ENCODE data around the gene UTP4.

UTP4 gene

DNA sequence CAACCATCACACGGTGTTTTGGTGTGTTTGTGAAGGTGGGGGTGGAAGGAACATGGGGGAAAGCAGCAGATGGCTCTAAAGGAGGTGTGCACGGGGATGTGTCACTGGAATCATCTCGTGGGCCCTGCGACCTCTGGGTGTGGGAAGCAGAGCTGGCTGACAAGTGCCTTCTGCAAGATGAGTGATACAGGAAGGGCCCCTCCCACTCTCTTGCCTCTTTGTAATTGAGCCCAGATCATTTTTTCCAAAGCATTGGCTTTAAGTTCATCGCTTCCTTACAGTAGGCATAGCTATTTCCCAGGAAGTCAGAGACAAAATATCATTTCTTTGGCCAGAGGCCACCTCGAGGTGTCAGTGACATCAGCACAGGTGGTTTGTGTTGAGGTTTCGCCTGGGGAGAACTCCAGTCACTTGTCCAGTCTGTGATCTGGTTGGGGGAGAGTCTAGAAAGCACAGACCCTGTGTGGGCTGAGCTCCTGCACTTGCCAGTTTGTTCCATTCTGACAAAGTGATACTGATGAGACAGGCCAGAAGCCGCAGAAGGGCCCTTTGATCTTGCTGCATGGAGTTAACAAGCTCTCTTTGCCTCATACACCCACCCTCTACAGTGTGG, 33.9 kb downstream of the UTP4 start:
- peak in 1 of 2 experiments; percentile 7 for DNase-seq
- no peak for TF ChIP-seq POLR2A (IDR thresholded peaks at IDR 0.05; ENCODE audit: low read length)
- TF ChIP-seq GATA1 (IDR thresholded peaks at IDR 0.05; ENCODE audit: low read depth, low read length): no peak

- TF ChIP-seq GATA1 (IDR thresholded peaks at IDR 0.05; ENCODE audit: low read depth, low read length): no peak
- DNase-seq: no peak
These were observed 34.8 kb downstream of the UTP4 start for GRCh38 chr16:69166946-69167930.

DNA sequence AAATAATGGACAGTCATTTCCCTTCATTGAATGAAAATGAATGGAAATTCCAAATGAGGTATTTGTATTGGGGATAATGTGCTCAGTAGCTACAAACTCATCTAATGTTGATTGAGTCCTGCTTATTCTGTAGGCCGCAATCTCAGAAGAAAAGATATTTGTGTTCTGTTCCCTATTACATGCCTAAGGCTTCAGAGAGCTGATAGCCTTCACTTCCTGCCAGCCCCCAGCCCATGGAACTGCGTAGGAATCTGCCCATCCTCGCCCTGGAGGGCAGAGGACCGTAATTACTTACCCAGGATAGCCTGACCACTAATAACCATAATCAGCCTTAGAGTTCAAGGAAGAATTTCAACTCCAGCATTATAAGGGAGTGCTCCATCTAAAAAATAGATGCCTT, 36.6 kb downstream of the UTP4 start:
- TF ChIP-seq POLR2A (IDR thresholded peaks at IDR 0.05; ENCODE audit: low read length): no peak
- no peak for TF ChIP-seq GATA1 (IDR thresholded peaks at IDR 0.05; ENCODE audit: low read depth, low read length)
- no peak for DNase-seq

DNA sequence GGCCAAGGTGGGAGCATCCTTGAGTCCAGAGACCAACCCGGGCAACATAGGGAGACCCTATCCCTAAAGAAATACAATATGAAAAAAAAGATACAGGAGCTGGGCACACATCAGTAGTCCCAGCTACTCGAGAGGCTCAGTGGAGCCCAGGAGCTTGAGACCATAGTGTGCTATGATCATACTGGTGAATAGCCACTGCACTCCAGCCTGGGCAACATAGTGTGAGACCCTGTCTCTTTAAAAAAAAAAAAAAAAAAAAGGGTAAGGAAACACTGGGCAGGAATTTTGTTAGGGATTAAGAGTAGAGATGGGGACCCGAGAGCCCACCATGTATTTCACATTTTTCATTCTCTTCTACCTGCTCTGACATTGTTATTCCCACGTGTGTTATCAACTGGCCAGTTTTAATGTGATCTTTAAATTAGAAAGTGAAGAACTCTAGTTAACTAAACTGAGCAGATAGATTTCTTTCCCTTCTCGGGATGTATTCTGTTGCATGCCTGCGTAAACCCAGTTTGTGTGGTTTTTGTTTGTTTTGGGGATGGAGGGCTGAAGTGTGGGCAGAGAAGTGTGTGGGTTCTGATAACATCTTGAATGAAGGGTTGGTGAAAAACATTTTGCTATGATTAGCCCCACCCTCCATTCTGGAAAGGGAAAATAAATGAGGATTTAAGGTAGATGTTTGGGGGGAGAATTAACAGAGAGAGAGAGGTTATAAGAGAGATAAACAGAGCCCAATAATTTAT, 37.3 kb downstream of the UTP4 start:
- DNase-seq: no peak
- TF ChIP-seq POLR2A (IDR thresholded peaks at IDR 0.05; ENCODE audit: low read length) (no peak), GATA1 (IDR thresholded peaks at IDR 0.05; ENCODE audit: low read depth, low read length) (no peak)

DNA sequence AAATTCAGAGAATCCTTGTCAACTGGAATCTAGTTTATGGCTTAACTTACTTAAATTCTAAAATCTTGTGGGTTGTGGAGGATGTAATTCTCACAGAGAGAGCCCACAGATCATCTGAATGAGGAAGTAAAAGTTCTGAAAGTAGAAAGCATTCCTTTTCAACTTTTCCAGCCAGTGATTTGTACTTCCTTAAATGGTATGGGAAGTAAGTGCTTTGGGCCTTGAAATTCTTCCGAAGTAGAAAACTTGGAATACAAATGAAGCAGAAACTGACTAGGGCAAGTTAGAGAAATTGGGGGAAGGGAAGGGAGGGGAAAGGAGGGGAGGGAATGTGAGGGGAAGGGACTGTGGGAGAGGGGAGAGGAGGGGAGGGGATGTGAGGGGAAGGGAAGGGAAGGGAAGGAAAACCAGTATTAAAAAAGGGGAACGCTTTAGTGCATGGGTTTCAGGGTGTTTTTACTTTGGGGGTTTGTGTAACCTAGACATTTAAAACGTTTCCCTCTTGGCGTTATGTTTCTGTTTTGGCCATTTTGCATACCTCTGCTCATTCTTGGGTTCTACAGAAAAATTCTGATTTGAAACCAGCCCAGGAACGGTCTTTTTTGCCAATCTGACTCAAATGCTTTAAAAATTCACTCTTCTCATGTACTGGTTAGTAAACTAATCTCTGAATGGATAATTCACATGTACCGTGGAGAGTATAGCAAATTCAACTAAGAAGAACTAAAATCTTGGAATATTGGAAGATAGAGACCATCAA, 39.1 kb downstream of the UTP4 start:
- DNase-seq: no peak
- TF ChIP-seq POLR2A (IDR thresholded peaks at IDR 0.05; ENCODE audit: low read length) (no peak), GATA1 (IDR thresholded peaks at IDR 0.05; ENCODE audit: low read depth, low read length) (no peak)

DNA sequence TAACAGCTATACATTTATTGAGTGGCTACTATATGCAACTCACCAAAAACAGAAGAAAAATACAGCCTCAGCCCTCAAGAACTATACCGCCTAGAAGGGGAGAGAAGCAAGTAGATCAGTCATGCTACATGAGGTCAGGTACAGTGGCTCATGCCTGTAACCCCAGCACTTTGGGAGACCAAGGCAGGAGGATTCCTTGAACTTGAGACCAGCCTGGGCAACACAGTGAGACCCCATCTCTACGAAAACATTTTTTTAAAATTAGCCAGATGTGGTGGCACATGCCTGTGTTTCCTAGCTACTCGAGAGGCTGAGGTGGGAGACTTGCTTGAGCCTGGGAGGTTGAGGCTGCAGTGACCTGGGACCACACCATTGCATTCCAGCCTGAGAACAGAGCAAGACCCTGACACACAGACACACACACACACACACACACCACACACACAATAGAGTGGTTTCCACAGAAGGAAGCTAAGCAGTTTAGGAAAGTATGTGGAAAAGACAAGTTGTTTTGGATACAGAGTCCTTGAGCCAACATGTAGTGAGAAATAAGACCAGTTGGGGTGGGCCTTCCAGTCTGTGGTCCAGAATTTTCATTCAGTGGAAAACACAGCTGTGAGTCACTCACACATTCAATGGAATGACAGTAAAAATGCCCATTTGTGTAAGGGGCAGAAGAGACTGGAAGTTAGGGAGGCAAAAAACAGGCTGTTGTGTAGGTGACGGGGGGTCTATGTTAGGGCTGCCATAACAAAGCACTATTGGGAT, 43.8 kb downstream of the UTP4 start:
- DNase-seq: no peak
- TF ChIP-seq POLR2A (IDR thresholded peaks at IDR 0.05; ENCODE audit: low read length): no peak

- TF ChIP-seq GATA1 (IDR thresholded peaks at IDR 0.05; ENCODE audit: low read depth, low read length) (no peak), POLR2A (IDR thresholded peaks at IDR 0.05; ENCODE audit: low read length) (no peak)
- DNase-seq: no peak
These were observed 47.0 kb downstream of the UTP4 start for GRCh38 chr16:69179328-69180010.

DNA sequence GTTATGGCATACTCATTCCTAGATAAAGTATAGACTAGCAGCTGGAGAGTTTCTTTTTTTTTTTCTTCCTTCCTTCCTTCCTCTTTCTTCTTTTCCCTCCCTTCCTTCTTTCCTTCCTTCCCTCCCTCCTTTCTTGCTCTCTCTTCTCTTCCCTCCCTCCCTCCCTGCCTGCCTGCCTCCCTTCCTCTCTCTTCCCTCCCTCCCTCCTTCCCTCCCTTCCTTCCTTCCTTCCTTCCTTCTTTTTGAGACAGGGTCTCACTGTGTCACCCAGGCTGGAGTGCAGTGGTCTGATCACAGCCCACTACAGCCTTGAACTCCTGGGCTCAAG, 47.5 kb downstream of the UTP4 start:
- DNase-seq: no peak
- TF ChIP-seq POLR2A (IDR thresholded peaks at IDR 0.05; ENCODE audit: low read length) (no peak), GATA1 (IDR thresholded peaks at IDR 0.05; ENCODE audit: low read depth, low read length) (no peak)

DNA sequence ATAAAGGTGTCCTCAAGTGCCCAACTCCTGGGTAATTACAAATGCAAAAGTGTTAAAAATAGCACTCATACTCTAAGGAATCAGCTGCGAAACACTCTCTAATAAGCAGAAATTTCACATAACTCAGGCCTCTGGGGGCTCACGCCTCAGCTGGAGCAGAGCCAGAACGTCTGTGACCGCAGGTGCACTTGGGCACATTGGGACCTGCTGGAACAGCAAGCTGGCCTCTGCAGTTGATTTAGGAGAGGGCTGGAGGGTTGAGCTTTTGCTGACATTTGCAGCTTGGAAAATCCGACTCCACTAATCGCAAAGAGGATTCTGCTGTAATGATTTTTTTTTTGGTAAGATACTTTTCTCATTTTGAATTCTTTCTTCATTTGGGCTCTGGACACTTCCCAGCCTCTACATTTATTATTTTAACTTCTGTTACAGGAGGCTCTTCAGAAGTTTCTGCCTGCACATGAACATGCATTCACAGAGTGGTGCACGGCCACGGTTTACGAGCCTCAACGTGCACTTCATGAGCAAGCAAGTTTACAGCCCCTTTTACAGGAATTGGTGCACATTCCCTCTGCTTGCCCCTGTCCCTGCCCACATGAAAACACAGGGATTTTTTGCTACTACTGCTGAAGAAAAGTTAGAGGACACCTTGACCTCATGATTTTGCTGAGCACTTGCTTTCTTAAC, 50.4 kb downstream of the UTP4 start:
- no peak for DNase-seq
- TF ChIP-seq GATA1 (IDR thresholded peaks at IDR 0.05; ENCODE audit: low read depth, low read length) (no peak), POLR2A (IDR thresholded peaks at IDR 0.05; ENCODE audit: low read length) (no peak)

DNA sequence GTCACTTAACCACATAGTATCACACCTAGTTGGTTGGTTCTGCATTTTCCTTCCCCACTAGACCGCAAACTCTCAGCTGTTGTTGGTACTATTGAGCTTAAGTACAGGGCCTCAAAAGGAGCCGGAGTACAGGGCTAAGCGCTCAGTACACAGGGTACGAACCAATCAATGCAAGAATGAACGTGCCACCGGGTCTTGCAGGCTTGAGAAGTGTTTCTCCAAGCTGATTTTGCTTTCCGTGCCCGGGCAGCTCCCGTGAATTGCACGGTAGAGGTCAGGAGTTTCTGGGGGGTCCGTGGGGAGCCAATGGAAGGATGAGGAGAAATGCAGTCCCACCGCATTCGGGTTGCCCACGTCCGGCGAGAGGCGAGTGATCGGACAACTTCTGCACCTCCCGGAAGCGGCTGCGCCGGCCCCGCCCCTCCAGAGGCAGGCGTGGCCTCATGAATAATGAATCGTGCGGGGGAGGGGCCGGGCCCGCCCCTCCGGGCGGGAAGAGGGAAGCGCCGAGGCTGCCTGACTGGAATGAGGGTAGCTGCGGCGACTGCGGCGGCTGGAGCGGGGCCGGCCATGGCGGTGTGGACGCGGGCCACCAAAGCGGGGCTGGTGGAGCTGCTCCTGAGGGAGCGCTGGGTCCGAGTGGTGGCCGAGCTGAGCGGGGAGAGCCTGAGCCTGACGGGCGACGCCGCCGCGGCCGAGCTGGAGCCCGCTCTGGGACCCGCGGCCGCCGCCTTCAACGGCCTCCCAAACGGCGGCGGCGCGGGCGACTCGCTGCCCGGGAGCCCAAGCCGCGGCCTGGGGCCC, 54.4 kb downstream of the UTP4 start, which contains the start of gene SNTB2:
SNTB2 (plus strand) TSS at position 523 of the 804 bp plus-strand sequence; CDS start at position 526, 3 bp downstream.
- TF ChIP-seq POLR2A (IDR thresholded peaks at IDR 0.05; ENCODE audit: low read length) (peak; percentile 46), GATA1 (IDR thresholded peaks at IDR 0.05; ENCODE audit: low read depth, low read length) (no peak)
- peak; percentile 83 to 86 for DNase-seq

Data from erythroblast (primary cell).